HCT116 (cell line): Measurements from ENCODE around the gene PHPT1.

ENCODE experiments used
- CEBPB ChIP-seq: IDR thresholded peaks from 2 replicates; pipeline ENCODE4 v1.6.1; 2012; ENCODE audit warnings: low read depth
- EZH2 ChIP-seq: fragments of 200-600 bp; sonication (generic); IDR thresholded peaks from 2 replicates; pipeline ENCODE4 v1.6.1; 2017; ENCODE audit warnings: antibody characterized with exemption, mixed run types
- FOSL1 ChIP-seq: IDR thresholded peaks from 2 replicates; pipeline ENCODE4 v1.6.1; 2012; ENCODE audit warnings: low read depth
- POLR2AphosphoS5 ChIP-seq: IDR thresholded peaks from 2 replicates; pipeline ENCODE4 v1.6.1; 2011; ENCODE audit warnings: mild to moderate bottlenecking, low read depth, low read length, moderate library complexity
- SIN3A ChIP-seq: IDR thresholded peaks from 2 replicates; pipeline ENCODE4 v1.6.1; 2012; ENCODE audit warnings: low read depth
- TCF7L2 ChIP-seq: IDR thresholded peaks from 2 replicates; pipeline ENCODE4 v1.7.0; 2011; ENCODE audit warnings: borderline replicate concordance, inconsistent platforms; ENCODE audit not compliant: insufficient read depth, insufficient read length; ENCODE audit errors: extremely low read depth
- ZFX ChIP-seq: fragments of 450-650 bp; IDR thresholded peaks from 2 replicates; pipeline ENCODE4 v1.6.1; 2017
- TF ChIP-seq, protein P1 (sequence below), 3 experiments: fragments of 200-600 bp in 1 of 3; sonication (generic) in 1 of 3; IDR thresholded peaks in 2 of 3; conservative IDR thresholded peaks in 1 of 3; 2 replicates each; pipeline ENCODE4 v1.5.1; 2012 to 2017; ENCODE audit warnings: low read depth in 2 of 3, low read length in 2 of 3, antibody characterized with exemption in 1 of 3, borderline replicate concordance in 1 of 3, control low read depth in 1 of 3, mild to moderate bottlenecking in 1 of 3, mixed read lengths in 1 of 3, mixed run types in 1 of 3, moderate library complexity in 1 of 3; ENCODE audit not compliant: insufficient read depth in 1 of 3

GRCh38 chr9:136804509-136805206 lies 44.6 kb upstream of the PHPT1 start:
- TF ChIP-seq TCF7L2 (no peak), SIN3A (no peak), EZH2 (no peak), POLR2AphosphoS5 (no peak), FOSL1 (no peak), ZFX (no peak), CEBPB (no peak)
- TF ChIP-seq, protein P1, sequence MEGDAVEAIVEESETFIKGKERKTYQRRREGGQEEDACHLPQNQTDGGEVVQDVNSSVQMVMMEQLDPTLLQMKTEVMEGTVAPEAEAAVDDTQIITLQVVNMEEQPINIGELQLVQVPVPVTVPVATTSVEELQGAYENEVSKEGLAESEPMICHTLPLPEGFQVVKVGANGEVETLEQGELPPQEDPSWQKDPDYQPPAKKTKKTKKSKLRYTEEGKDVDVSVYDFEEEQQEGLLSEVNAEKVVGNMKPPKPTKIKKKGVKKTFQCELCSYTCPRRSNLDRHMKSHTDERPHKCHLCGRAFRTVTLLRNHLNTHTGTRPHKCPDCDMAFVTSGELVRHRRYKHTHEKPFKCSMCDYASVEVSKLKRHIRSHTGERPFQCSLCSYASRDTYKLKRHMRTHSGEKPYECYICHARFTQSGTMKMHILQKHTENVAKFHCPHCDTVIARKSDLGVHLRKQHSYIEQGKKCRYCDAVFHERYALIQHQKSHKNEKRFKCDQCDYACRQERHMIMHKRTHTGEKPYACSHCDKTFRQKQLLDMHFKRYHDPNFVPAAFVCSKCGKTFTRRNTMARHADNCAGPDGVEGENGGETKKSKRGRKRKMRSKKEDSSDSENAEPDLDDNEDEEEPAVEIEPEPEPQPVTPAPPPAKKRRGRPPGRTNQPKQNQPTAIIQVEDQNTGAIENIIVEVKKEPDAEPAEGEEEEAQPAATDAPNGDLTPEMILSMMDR (IDR thresholded peaks at IDR 0.05 in 2 of 3, conservative IDR thresholded peaks at IDR 0.05 in 1 of 3; ENCODE audit: borderline replicate concordance in 1 of 3, insufficient read depth in 1 of 3, low read depth in 2 of 3, low read length in 2 of 3) = no peak
